Tibial nerve (tissue), 4 donors: Measurements from ENCODE around the gene CST7. TPM values are rescaled to one million over a fixed set of nuclear protein-coding genes. Genes with fewer than 3 reads are reported as not detected.

Experiments
- DNase-seq, 2 donors: peaks; one replicate each; pipeline ENCODE4 v3.0.0-alpha.2; 2019; ENCODE audit warnings: low spot score in 2 of 2
- H3K27ac ChIP-seq, 4 donors: fragments of 200-600 bp; sonication (generic) in 3 of 4; one replicate each; pipeline ENCODE4 v1.5.1; 2017 to 2019; ENCODE audit warnings: mild to moderate bottlenecking in 1 of 4
- H3K27me3 ChIP-seq, 2 donors: fragments of 200-600 bp; sonication (generic) in 1 of 2; one replicate each; pipeline versions ENCODE4 v1.5.1 to v1.6.0; 2017 to 2019
- H3K36me3 ChIP-seq, 3 donors: fragments of 200-600 bp; sonication (generic); one replicate each; pipeline ENCODE4 v1.5.1; 2018 to 2019
- H3K4me1 ChIP-seq, 4 donors: fragments of 200-600 bp; sonication (generic) in 3 of 4; one replicate each; pipeline ENCODE4 v1.5.1; 2017 to 2019
- H3K4me3 ChIP-seq, 4 donors: fragments of 200-600 bp; sonication (generic) in 3 of 4; one replicate each; pipeline ENCODE4 v1.5.1; 2017 to 2019; ENCODE audit warnings: mild to moderate bottlenecking in 1 of 4, moderate library complexity in 1 of 4
- H3K9me3 ChIP-seq, 4 donors: fragments of 200-600 bp; sonication (generic) in 3 of 4; one replicate each; pipeline ENCODE4 v1.5.1; 2017 to 2019
- CTCF ChIP-seq, 5 experiments: fragments of 200-600 bp in 3 of 5; fragments of 450-650 bp in 2 of 5; sonication (generic) in 3 of 5; IDR thresholded peaks; one replicate each; pipeline ENCODE4 v1.5.1; 2016 to 2019; ENCODE audit warnings: antibody characterized with exemption in 5 of 5, mild to moderate bottlenecking in 3 of 5, moderate library complexity in 2 of 5
- EP300 ChIP-seq, 2 donors: sonication (generic); formaldehyde crosslinking; IDR thresholded peaks; one replicate each; pipeline ENCODE4 v1.6.1; 2017; ENCODE audit warnings: antibody characterized with exemption in 2 of 2, mild to moderate bottlenecking in 1 of 2
- POLR2A ChIP-seq, 2 donors: fragments of 450-650 bp; IDR thresholded peaks; one replicate each; pipeline ENCODE4 v1.6.1; 2017; ENCODE audit warnings: antibody characterized with exemption in 2 of 2, mild to moderate bottlenecking in 2 of 2, moderate library complexity in 2 of 2
- WGBS, 2 donors: methylation state at CpG; one replicate each; pipeline ENCODE4 v1.1.5; 2018; 5-methylcytosine and 5-hydroxymethylcytosine counted together
- total RNA-seq, 4 donors: library from RNA; depleted of rRNA; stranded (reverse); fragments of >200 nt; gene quantifications; one replicate each; pipeline ENCODE4 v1.1.0, GENCODE V29; 2016

The CST7 gene
- total RNA-seq, 4 donors from 2014 or later: 0.84 to 6.1 TPM; not detected in 2

- TF ChIP-seq POLR2A (IDR thresholded peaks at IDR 0.05) (no peak), EP300 (IDR thresholded peaks at IDR 0.05) (no peak), CTCF (IDR thresholded peaks at IDR 0.05) (no peak)
- H3K27ac ChIP-seq: no peak overlapping the region
- H3K36me3 ChIP-seq: no peaks in the 10 kb centered on the region
- no peak for DNase-seq
- WGBS, 2 donors: 61 to 85% methylated on average over 4 of the region's 4 CpGs
- H3K4me1 ChIP-seq: no peaks in the 10 kb centered on the region
- H3K4me3 ChIP-seq: no peak overlapping the region
- H3K27me3 ChIP-seq: no peaks in the 10 kb centered on the region
- H3K9me3 ChIP-seq: peaks cover 0 to 38% (median 0%) of the 10 kb centered on the region in 4 donors
Observed at GRCh38 chr20:24909861-24910260, 39.2 kb upstream of the CST7 start.

GRCh38 chr20:24910461-24910860, 38.6 kb upstream of the CST7 start:
- WGBS, 2 donors: 74 to 80% methylated on average over 3 of the region's 3 CpGs
- H3K9me3 ChIP-seq: peaks cover 0 to 37% (median 0%) of the 10 kb centered on the region in 4 donors
- no peaks in the 10 kb centered on the region for H3K4me1 ChIP-seq
- H3K27ac ChIP-seq: no peak overlapping the region
- H3K36me3 ChIP-seq: no peaks in the 10 kb centered on the region
- peak in 1 of 2 donors; percentile 2 for DNase-seq
- TF ChIP-seq POLR2A (IDR thresholded peaks at IDR 0.05) (no peak), EP300 (IDR thresholded peaks at IDR 0.05) (no peak), CTCF (IDR thresholded peaks at IDR 0.05) (no peak)
- H3K4me3 ChIP-seq: no peak overlapping the region
- no peaks in the 10 kb centered on the region for H3K27me3 ChIP-seq

- Histone ChIP-seq H3K4me3 (no peak overlapping the region), H3K27ac (no peak overlapping the region), H3K9me3 (peaks cover 0 to 34% (median 0%) of the 10 kb centered on the region in 4 donors), H3K36me3 (no peaks in the 10 kb centered on the region), H3K27me3 (no peaks in the 10 kb centered on the region), H3K4me1 (no peaks in the 10 kb centered on the region)
- TF ChIP-seq POLR2A (IDR thresholded peaks at IDR 0.05): no peak
- no peak for TF ChIP-seq EP300 (IDR thresholded peaks at IDR 0.05)
- TF ChIP-seq CTCF (IDR thresholded peaks at IDR 0.05): no peak
- DNase-seq: peak in 1 of 2 donors; percentile 0
- WGBS, 2 donors: 48 to 57% methylated on average over 7 of the region's 7 CpGs
Observed at GRCh38 chr20:24911461-24911860, 37.6 kb upstream of the CST7 start.

GRCh38 chr20:24912397-24913075, 36.5 kb upstream of the CST7 start:
- H3K4me1 ChIP-seq: no peaks in the 10 kb centered on the region
- peak in 1 of 2 donors; percentile 2 for DNase-seq

More at GRCh38 chr20:24912397-24913075, 36.5 kb upstream of the CST7 start:
- Histone ChIP-seq H3K27me3 (no peaks in the 10 kb centered on the region), H3K4me3 (no peak overlapping the region), H3K27ac (no peak overlapping the region), H3K9me3 (peaks cover 0 to 23% (median 0%) of the 10 kb centered on the region in 4 donors), H3K36me3 (no peaks in the 10 kb centered on the region)
- 87 to 88% methylated on average over 6 to 8 of the region's 8 CpGs for WGBS, 2 donors
- TF ChIP-seq CTCF (IDR thresholded peaks at IDR 0.05) (no peak), POLR2A (IDR thresholded peaks at IDR 0.05) (no peak), EP300 (IDR thresholded peaks at IDR 0.05) (no peak)
